Astrocyte of the cerebellum (primary cell): ENCODE measurements around the gene ZNF148.

Experiments
- DNase-seq: peaks from one replicate; pipeline ENCODE4 v3.0.0-alpha.2; 2011; ENCODE audit warnings: low read depth
- H3K4me3 ChIP-seq: 2 replicates; pipeline ENCODE4 v1.5.1; 2011; ENCODE audit warnings: mild to moderate bottlenecking, low read depth, low read length, moderate library complexity
- CTCF ChIP-seq: IDR thresholded peaks from 2 replicates; pipeline ENCODE4 v1.5.1; 2012; ENCODE audit warnings: low read length, low read depth, moderate library complexity, mild to moderate bottlenecking; ENCODE audit errors: missing control alignments
- in situ Hi-C: cut with HindIII; loops from 2 replicates; pipeline ENCODE4 v1.10.0; 2017; ENCODE audit warnings: low sequenced_read_pairs

ZNF148 gene

GRCh38 chr3:125260158-125260557 is 115.0 kb downstream of the ZNF148 start:
- no peak overlapping the region for H3K4me3 ChIP-seq
- no peak for DNase-seq
- in situ Hi-C loops: no loop called here
- no peak for TF ChIP-seq CTCF

- no peak for TF ChIP-seq CTCF
- no peak for DNase-seq
- no peak overlapping the region for H3K4me3 ChIP-seq
- in situ Hi-C loops: no loop called here
These were observed 117.6 kb downstream of the ZNF148 start for GRCh38 chr3:125257536-125257935.

- in situ Hi-C loops: no loop called here
- no peak for DNase-seq
- no peak overlapping the region for H3K4me3 ChIP-seq
- TF ChIP-seq CTCF: no peak
These were observed 118.5 kb downstream of the ZNF148 start for GRCh38 chr3:125256675-125257074.

- DNase-seq: no peak
- no peak overlapping the region for H3K4me3 ChIP-seq
- TF ChIP-seq CTCF: no peak
- in situ Hi-C loops: no loop called here
These were observed 124.2 kb downstream of the ZNF148 start for GRCh38 chr3:125250973-125251372.

- no peak for TF ChIP-seq CTCF
- H3K4me3 ChIP-seq: no peak overlapping the region
- no peak for DNase-seq
- in situ Hi-C loops: no loop called here
These were observed 128.9 kb downstream of the ZNF148 start for GRCh38 chr3:125246237-125246636.

- no peak for TF ChIP-seq CTCF
- DNase-seq: no peak
- no peak overlapping the region for H3K4me3 ChIP-seq
- in situ Hi-C loops: no loop called here
These were observed 129.6 kb downstream of the ZNF148 start for GRCh38 chr3:125245521-125245920.

- TF ChIP-seq CTCF: no peak
- DNase-seq: no peak
- H3K4me3 ChIP-seq: no peak overlapping the region
- in situ Hi-C loops: no loop called here
These were observed 134.6 kb downstream of the ZNF148 start for GRCh38 chr3:125240496-125240895.
